H1 (cell line): Measurements from ENCODE around the gene NSD2. TPM values are rescaled to one million over a fixed set of nuclear protein-coding genes. Genes with fewer than 3 reads are reported as not detected.

ENCODE experiments used
- CTCF ChIA-PET: fragments of 300-600 bp; sonication (Branson Sonifier 250); formaldehyde crosslinking; loops from one replicate; lab custom pipeline; 2021; ENCODE audit not compliant: partially characterized antibody; lab: Charles Lee
- POLR2A ChIA-PET: fragments of 300-600 bp; sonication (Branson Sonifier 250); formaldehyde crosslinking; loops from one replicate; lab custom pipeline; 2021; ENCODE audit warnings: inconsistent platforms; ENCODE audit not compliant: partially characterized antibody; lab: Charles Lee
- DNase-seq, 2 experiments: peaks; one replicate each; pipeline versions ENCODE4 v3.0.0 to v3.0.0-alpha.2; 2010 to 2022; ENCODE audit warnings: low spot score in 2 of 2, low read depth in 1 of 2, mixed read lengths in 1 of 2
- FAIRE-seq: peaks from 2 replicates; lab custom pipeline; 2011; peaks lifted over from hg19 to GRCh38; lab: Jason Lieb, UNC
- H2AFZ ChIP-seq: 2 replicates; pipeline ENCODE4 v1.8.1; 2012; ENCODE audit warnings: low read length, inconsistent platforms
- H2AK5ac ChIP-seq: 2 replicates; pipeline ENCODE4 v1.6.1; 2013; ENCODE audit warnings: low read depth, low read length
- H2BK120ac ChIP-seq: replicated peaks from 2 replicates; pipeline ENCODE3; 2013; ENCODE audit warnings: low read depth, low read length, inconsistent platforms
- H2BK12ac ChIP-seq: 2 replicates; pipeline ENCODE4 v1.6.1; 2013; ENCODE audit warnings: low read depth, low read length
- H2BK15ac ChIP-seq: 2 replicates; pipeline ENCODE4 v1.6.1; 2013; ENCODE audit warnings: low read length
- H2BK20ac ChIP-seq: 2 replicates; pipeline ENCODE4 v1.6.1; 2013; ENCODE audit warnings: low read length
- H2BK5ac ChIP-seq: 2 replicates; pipeline ENCODE4 v1.6.1; 2013; ENCODE audit warnings: low read depth, low read length
- H3K14ac ChIP-seq: 2 replicates; pipeline ENCODE4 v1.6.1; 2013; ENCODE audit warnings: inconsistent platforms; ENCODE audit not compliant: insufficient read length
- H3K18ac ChIP-seq: 2 replicates; pipeline ENCODE4 v1.6.1; 2013; ENCODE audit warnings: low read length; ENCODE audit errors: extremely low read depth
- H3K23ac ChIP-seq: 2 replicates; pipeline ENCODE4 v1.6.1; 2013; ENCODE audit warnings: inconsistent platforms; ENCODE audit not compliant: insufficient read length
- H3K23me2 ChIP-seq: 2 replicates; pipeline ENCODE4 v1.6.1; 2013; ENCODE audit warnings: low read depth, low read length
- H3K27ac ChIP-seq: 2 replicates; pipeline ENCODE4 v1.6.1; 2011; ENCODE audit warnings: low read depth, low read length, inconsistent platforms
- H3K27me3 ChIP-seq, 4 experiments: replicated peaks in 1 of 4; 1 replicate in 1 of 4; 2 replicates in 3 of 4; pipeline versions ENCODE4 v1.6.1 to v1.8.1; 2011 to 2013; ENCODE audit warnings: low read length in 3 of 4, mild to moderate bottlenecking in 3 of 4, inconsistent platforms in 2 of 4, mixed read lengths in 2 of 4, moderate library complexity in 1 of 4; ENCODE audit not compliant: control insufficient read depth in 3 of 4, insufficient read depth in 3 of 4; ENCODE audit errors: extremely low read depth in 1 of 4
- H3K36me3 ChIP-seq, 4 experiments: 2 replicates each; pipeline versions ENCODE4 v1.6.1 to v1.8.1; 2011 to 2013; ENCODE audit warnings: mild to moderate bottlenecking in 4 of 4, low read length in 3 of 4, moderate library complexity in 2 of 4, control low read depth in 1 of 4, inconsistent platforms in 1 of 4; ENCODE audit not compliant: insufficient read depth in 4 of 4, control insufficient read depth in 2 of 4
- H3K4ac ChIP-seq: replicated peaks from 2 replicates; pipeline ENCODE3; 2013; ENCODE audit warnings: low read length, low read depth, mixed read lengths, inconsistent platforms; ENCODE audit not compliant: insufficient read length
- H3K4me1 ChIP-seq, 4 experiments: replicated peaks in 1 of 4; 1 replicate in 1 of 4; 2 replicates in 3 of 4; pipeline versions ENCODE4 v1.6.1 to v1.8.1; 2011 to 2013; ENCODE audit warnings: low read length in 3 of 4, inconsistent platforms in 2 of 4, mixed read lengths in 1 of 4; ENCODE audit not compliant: insufficient read depth in 4 of 4, control insufficient read depth in 3 of 4
- H3K4me2 ChIP-seq, 2 experiments: 2 replicates each; pipeline versions ENCODE4 v1.6.1 to v1.8.1; 2011 to 2013; ENCODE audit warnings: low read depth in 2 of 2, low read length in 2 of 2, control low read depth in 1 of 2, inconsistent platforms in 1 of 2, mild to moderate bottlenecking in 1 of 2; ENCODE audit not compliant: insufficient read depth in 1 of 2
- H3K4me3 ChIP-seq, 4 experiments: fragments of 200-600, 300-600 bp in 1 of 4; sonication (generic), shearing (Covaris generic), sonication (Bioruptor Twin) in 1 of 4; 2 replicates each; pipeline versions ENCODE4 v1.5.1 to v1.8.1; 2011 to 2016; ENCODE audit warnings: low read length in 4 of 4, low read depth in 3 of 4, control low read depth in 2 of 4, inconsistent platforms in 2 of 4, mild to moderate bottlenecking in 2 of 4, mixed read lengths in 1 of 4, moderate library complexity in 1 of 4; ENCODE audit not compliant: insufficient read depth in 2 of 4; ENCODE audit errors: extremely low read depth in 1 of 4
- H3K56ac ChIP-seq: replicated peaks from 2 replicates; pipeline ENCODE3; 2013; ENCODE audit warnings: low read depth, mild to moderate bottlenecking, mixed read lengths, low read length, inconsistent platforms; ENCODE audit not compliant: insufficient read length
- H3K79me1 ChIP-seq: 2 replicates; pipeline ENCODE4 v1.6.1; 2013; ENCODE audit warnings: low read depth, low read length, control low read depth
- H3K79me2 ChIP-seq, 2 experiments: 2 replicates each; pipeline versions ENCODE4 v1.6.1 to v1.8.1; 2012 to 2013; ENCODE audit warnings: low read length in 2 of 2, mild to moderate bottlenecking in 2 of 2, inconsistent platforms in 1 of 2; ENCODE audit not compliant: insufficient read depth in 2 of 2, control insufficient read depth in 1 of 2
- H3K9ac ChIP-seq, 4 experiments: replicated peaks in 1 of 4; 1 replicate in 1 of 4; 2 replicates in 3 of 4; pipeline versions ENCODE4 v1.6.1 to v1.8.1; 2011 to 2013; ENCODE audit warnings: low read depth in 3 of 4, low read length in 3 of 4, control low read depth in 2 of 4, mild to moderate bottlenecking in 2 of 4, moderate library complexity in 2 of 4, inconsistent platforms in 1 of 4; ENCODE audit errors: extremely low read depth in 1 of 4
- H3K9me3 ChIP-seq, 2 experiments: 2 replicates each; pipeline versions ENCODE4 v1.6.1 to v1.8.1; 2012 to 2013; ENCODE audit warnings: mild to moderate bottlenecking in 2 of 2, moderate library complexity in 2 of 2, control low read depth in 1 of 2, inconsistent platforms in 1 of 2, low read depth in 1 of 2, low read length in 1 of 2, mixed read lengths in 1 of 2; ENCODE audit not compliant: insufficient read depth in 2 of 2
- H4K20me1 ChIP-seq, 2 experiments: replicated peaks in 1 of 2; 2 replicates each; pipeline versions ENCODE3 to v1.8.1; 2011 to 2013; ENCODE audit warnings: inconsistent platforms in 2 of 2, low read length in 2 of 2, mild to moderate bottlenecking in 1 of 2; ENCODE audit not compliant: insufficient read depth in 2 of 2, control insufficient read depth in 1 of 2
- H4K5ac ChIP-seq: 2 replicates; pipeline ENCODE4 v1.6.1; 2013; ENCODE audit warnings: low read length, low read depth, mixed read lengths, inconsistent platforms; ENCODE audit not compliant: insufficient read length
- H4K8ac ChIP-seq: 2 replicates; pipeline ENCODE4 v1.8.0; 2013; ENCODE audit warnings: mild to moderate bottlenecking, moderate library complexity, low read length, inconsistent platforms; ENCODE audit not compliant: insufficient read depth; ENCODE audit errors: extremely low read depth
- H4K91ac ChIP-seq: replicated peaks from 2 replicates; pipeline ENCODE3; 2013; ENCODE audit warnings: low read length, mixed read lengths, inconsistent platforms; ENCODE audit not compliant: insufficient read length
- ASH2L ChIP-seq: fragments of 200-600, 300-600 bp; sonication (generic); IDR thresholded peaks from one replicate; pipeline ENCODE4 v1.7.1; 2017; ENCODE audit warnings: low read length
- BCL11A ChIP-seq, 2 experiments: IDR thresholded peaks; one replicate each; pipeline ENCODE4 v1.6.1; 2011; ENCODE audit warnings: low read depth in 2 of 2, low read length in 2 of 2, mild to moderate bottlenecking in 2 of 2
- RFX5 ChIP-seq: IDR thresholded peaks from 2 replicates; pipeline ENCODE4 v1.6.1; 2011; ENCODE audit warnings: low read depth, low read length, improper control_type of control experiment, borderline replicate concordance
- TBP ChIP-seq: IDR thresholded peaks from 2 replicates; pipeline ENCODE4 v1.6.1; 2011; ENCODE audit warnings: low read depth, low read length, improper control_type of control experiment
- WGBS, 2 experiments: shearing (Covaris generic) in 1 of 2; methylation state at CpG; one replicate each; pipeline versions ENCODE4 v1.1.6 to v1.1.7; 2013 to 2015; ENCODE audit warnings: low lambda C conversion rate in 2 of 2, mixed read lengths in 2 of 2, inconsistent platforms in 1 of 2, low coverage in 1 of 2, missing lambda C conversion rate in 1 of 2; ENCODE audit not compliant: insufficient replicate concordance in 2 of 2, insufficient coverage in 1 of 2, insufficient read length in 1 of 2; ENCODE audit errors: extremely low coverage in 1 of 2, missing lambda C conversion rate in 1 of 2; 5-methylcytosine and 5-hydroxymethylcytosine counted together
- polyA plus RNA-seq, 7 experiments: library from polyadenylated mRNA; depleted of rRNA in 3 of 7; stranded (reverse) in 5 of 7; unstranded in 2 of 7; fragments of >200 nt in 5 of 7; fragments of 200-250 nt in 2 of 7; gene quantifications; 1 replicate in 5 of 7; 2 replicates in 1 of 7; 4 replicates in 1 of 7; pipeline versions ENCODE4 v1.2.1 to v1.2.3, GENCODE V29; 2011 to 2013; ENCODE audit warnings: missing spikeins in 2 of 7, mixed read lengths in 2 of 7
- total RNA-seq: library from RNA; stranded (reverse); fragmentation: NEBNext Ultra II Directional; extraction: Animal tissue kit (Norgen Biotek cat#: 25700); gene quantifications from 2 replicates; pipeline ENCODE4 v1.2.1, GENCODE V29; 2021

The NSD2 gene
- total and polyA plus RNA-seq, 2 of the 8 experiments (the other 6 are each of a cell fraction or from before 2014, with no cell fraction given) = 26.7 to 129 TPM

DNA sequence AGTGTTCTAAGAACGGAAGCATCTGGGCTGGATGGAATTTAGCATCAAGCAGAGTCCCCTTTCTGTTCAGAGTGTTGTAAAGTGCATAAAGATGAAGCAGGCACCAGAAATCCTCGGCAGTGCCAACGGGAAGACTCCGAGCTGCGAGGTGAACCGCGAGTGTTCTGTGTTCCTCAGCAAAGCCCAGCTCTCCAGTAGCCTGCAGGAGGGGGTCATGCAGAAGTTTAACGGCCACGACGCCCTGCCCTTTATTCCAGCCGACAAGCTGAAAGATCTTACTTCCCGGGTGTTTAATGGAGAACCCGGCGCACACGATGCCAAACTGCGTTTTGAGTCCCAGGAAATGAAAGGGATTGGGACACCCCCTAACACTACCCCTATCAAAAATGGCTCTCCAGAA, 29.4 kb downstream of the NSD2 start:
- Histone ChIP-seq H4K8ac (no peak overlapping the region), H3K36me3 (peaks cover 16 to 34% (median 27%) of the 10 kb centered on the region in 4 experiments; a peak in 7 of 8 replicates), H3K23me2 (no peaks in the 10 kb centered on the region; the same call in 1 of the 2 replicates), H2BK15ac (no peak overlapping the region), H3K4me1 (no peaks in the 10 kb centered on the region), H2BK5ac (no peak overlapping the region), H3K9me3 (no peaks in the 10 kb centered on the region), H3K27ac (no peak overlapping the region), H4K91ac (no peak overlapping the region), H4K5ac (no peak overlapping the region), H3K4me3 (no peak overlapping the region), H2AK5ac (no peak overlapping the region), H2BK12ac (no peak overlapping the region), H3K9ac (no peak overlapping the region), H3K4ac (no peak overlapping the region), H2BK120ac (no peak overlapping the region), H3K14ac (no peak overlapping the region), H3K23ac (no peak overlapping the region), H2AFZ (no peak overlapping the region), H3K4me2 (no peak overlapping the region), H3K18ac (no peak overlapping the region), H3K79me2 (peaks cover 3 to 52% of the 10 kb centered on the region in 2 experiments; a peak in 2 of 4 replicates), H3K79me1 (peaks cover 19% of the 10 kb centered on the region), H4K20me1 (peaks cover 30 to 32% of the 10 kb centered on the region in 2 experiments), H2BK20ac (no peak overlapping the region), H3K56ac (no peak overlapping the region), H3K27me3 (no peaks in the 10 kb centered on the region)
- 93% methylated on average over 16 of the region's 16 CpGs; no CpG with 5 or more reads in 1 of the 2 experiments for WGBS, 2 experiments
- POLR2A ChIA-PET = no interaction called here
- no peak for FAIRE-seq
- CTCF ChIA-PET = interaction anchor here (0.6 to 6.0 kb wide), 27 partner anchors 9 to 1261 kb away, joined by 3 to 69 read pairs (median 8); partner anchors contain the start of gene LETM1
- DNase-seq = no peak
- TF ChIP-seq RFX5 (no peak), ASH2L (no peak), BCL11A (IDR thresholded peaks at IDR 0.05; ENCODE audit: low read depth in 2 of 2, low read length in 2 of 2) (no peak), TBP (no peak)
